LHCN-M2 (cell line): Measurements from ENCODE around the gene CYP8B1. TPM values are rescaled to one million over a fixed set of nuclear protein-coding genes. Genes with fewer than 3 reads are reported as not detected.

Experiments
- DNase-seq: peaks from one replicate; pipeline ENCODE4 v3.0.0-alpha.2; 2012; ENCODE audit warnings: low read depth
- polyA plus RNA-seq: library from polyadenylated mRNA; unstranded; fragments of >200 nt; gene quantifications from one replicate; pipeline ENCODE4 v1.2.1, GENCODE V29; 2012; ENCODE audit warnings: missing spikeins
- total RNA-seq: library from RNA; depleted of rRNA; stranded (reverse); fragments of >200 nt; gene quantifications from 2 replicates; pipeline ENCODE4 v1.2.3, GENCODE V29; 2014; rRNA removed

The CYP8B1 gene
- not detected in 2 replicates for total RNA-seq
- polyA plus RNA-seq: not detected

GRCh38 chr3:42875325-42876151 lies at the start of gene CYP8B1:
TSS of gene CYP8B1 (minus strand) at chr3:42875879. CDS start at chr3:42875816, 63 bp downstream.
- DNase-seq: no peak

- no peak for DNase-seq
These were observed 47.9 kb upstream of the CYP8B1 start for GRCh38 chr3:42923606-42924005.

GRCh38 chr3:42914771-42915515 lies 39.3 kb upstream of the CYP8B1 start:
- no peak for DNase-seq

- no peak for DNase-seq
These were observed 35.9 kb upstream of the CYP8B1 start for GRCh38 chr3:42911551-42911950.

GRCh38 chr3:42908675-42909074 lies 33.0 kb upstream of the CYP8B1 start:
- no peak for DNase-seq

GRCh38 chr3:42906848-42907183 lies 31.1 kb upstream of the CYP8B1 start:
- no peak for DNase-seq

GRCh38 chr3:42906070-42906847 lies 30.6 kb upstream of the CYP8B1 start, which contains the start of gene ZNF662:
TSS of gene ZNF662 (plus strand) at chr3:42906142. CDS start at chr3:42908115, 1,973 bp downstream.
- peak; percentile 31 for DNase-seq

- no peak for DNase-seq
These were observed 30.0 kb upstream of the CYP8B1 start for GRCh38 chr3:42905740-42906069.

GRCh38 chr3:42904076-42904475 lies 28.4 kb upstream of the CYP8B1 start:
- DNase-seq: no peak

- DNase-seq: no peak
These were observed 26.6 kb upstream of the CYP8B1 start for GRCh38 chr3:42902257-42902656.

GRCh38 chr3:42901073-42901415 lies 25.4 kb upstream of the CYP8B1 start:
- DNase-seq: no peak

GRCh38 chr3:42900226-42901072 lies 24.8 kb upstream of the CYP8B1 start:
- DNase-seq: no peak

- DNase-seq: no peak
These were observed 23.4 kb upstream of the CYP8B1 start for GRCh38 chr3:42898896-42899675.

- no peak for DNase-seq
These were observed 19.8 kb upstream of the CYP8B1 start for GRCh38 chr3:42895580-42895868.

- no peak for DNase-seq
These were observed 19.3 kb upstream of the CYP8B1 start for GRCh38 chr3:42894698-42895579.

- no peak for DNase-seq
These were observed 17.1 kb upstream of the CYP8B1 start for GRCh38 chr3:42892807-42893206.

GRCh38 chr3:42892169-42892568 lies 16.5 kb upstream of the CYP8B1 start:
- peak; percentile 11 for DNase-seq

- DNase-seq: no peak
These were observed 15.4 kb upstream of the CYP8B1 start for GRCh38 chr3:42891042-42891441.

- DNase-seq: no peak
These were observed 11.4 kb upstream of the CYP8B1 start for GRCh38 chr3:42887084-42887483.
